GM23338 (cell line): ENCODE results near the gene DST. TPM values are rescaled to one million over a fixed set of nuclear protein-coding genes. Genes with fewer than 3 reads are reported as not detected.

Source experiments
- ATAC-seq: fragments of 200-7000 bp; cut with Tn5 transposase; 3 replicates; pipeline ENCODE4 v1.9.1; 2020
- DNase-seq: peaks from one replicate; pipeline ENCODE4 v3.0.0-alpha.2; 2015; ENCODE audit warnings: low spot score
- H2AFZ ChIP-seq: fragments of 200-600 bp; sonication (generic); 2 replicates; pipeline ENCODE4 v1.8.0; 2016; ENCODE audit warnings: antibody characterized with exemption, mild to moderate bottlenecking, moderate library complexity
- H3F3A ChIP-seq: fragments of 200-600 bp; sonication (generic); replicated peaks from 2 replicates; pipeline ENCODE4 v1.8.0; 2017; ENCODE audit warnings: antibody characterized with exemption, mixed run types, low read depth
- H3K27ac ChIP-seq: fragments of 200-600 bp; sonication (generic); 2 replicates; pipeline ENCODE4 v1.6.1; 2016; ENCODE audit warnings: low read depth
- H3K27me3 ChIP-seq: fragments of 200-600 bp; sonication (generic); 2 replicates; pipeline ENCODE4 v1.8.0; 2016; ENCODE audit warnings: mild to moderate bottlenecking, mixed run types, moderate library complexity; ENCODE audit not compliant: insufficient read depth
- H3K36me3 ChIP-seq: fragments of 200-600 bp; sonication (generic); 2 replicates; pipeline ENCODE4 v1.8.0; 2016; ENCODE audit warnings: mild to moderate bottlenecking; ENCODE audit not compliant: insufficient read depth
- H3K4me1 ChIP-seq: fragments of 200-600 bp; sonication (generic); 2 replicates; pipeline ENCODE4 v1.8.0; 2016; ENCODE audit warnings: mild to moderate bottlenecking, moderate library complexity; ENCODE audit not compliant: insufficient read depth
- H3K4me2 ChIP-seq: fragments of 200-600 bp; sonication (generic); 2 replicates; pipeline ENCODE4 v1.7.1; 2017; ENCODE audit warnings: mixed run types
- H3K4me3 ChIP-seq: fragments of 200-600 bp; sonication (generic); 2 replicates; pipeline ENCODE4 v1.6.1; 2016; ENCODE audit warnings: mixed run types
- H3K79me2 ChIP-seq: fragments of 200-600 bp; sonication (generic); replicated peaks from 2 replicates; pipeline ENCODE4 v1.8.0; 2017; ENCODE audit warnings: mild to moderate bottlenecking; ENCODE audit not compliant: insufficient read depth
- H3K9me2 ChIP-seq: fragments of 200-600 bp; sonication (generic); 2 replicates; pipeline ENCODE4 v1.8.0; 2017; ENCODE audit not compliant: insufficient read depth
- H4K20me1 ChIP-seq: fragments of 200-600 bp; sonication (generic); replicated peaks from 2 replicates; pipeline ENCODE4 v1.8.0; 2017; ENCODE audit warnings: mild to moderate bottlenecking; ENCODE audit not compliant: insufficient read depth
- H3K27ac Mint-ChIP-seq: 2 replicates; pipeline ENCODE4 v1.8.0; 2020; ENCODE audit warnings: inconsistent platforms, mild to moderate bottlenecking, moderate library complexity, mixed read lengths
- H3K27me3 Mint-ChIP-seq: 3 replicates; pipeline ENCODE4 v1.8.0; 2022; ENCODE audit warnings: low read depth, mild to moderate bottlenecking, moderate library complexity, mixed read lengths, inconsistent platforms; ENCODE audit not compliant: insufficient read depth, poor library complexity
- H3K36me3 Mint-ChIP-seq: 3 replicates; pipeline ENCODE4 v1.8.0; 2021; ENCODE audit warnings: low read depth, mild to moderate bottlenecking, inconsistent platforms, moderate library complexity, mixed read lengths
- H3K4me1 Mint-ChIP-seq: 3 replicates; pipeline ENCODE4 v1.8.0; 2020; ENCODE audit warnings: mild to moderate bottlenecking, inconsistent platforms, mixed read lengths
- H3K4me3 Mint-ChIP-seq: 3 replicates; pipeline ENCODE4 v1.8.0; 2021; ENCODE audit warnings: moderate library complexity, mild to moderate bottlenecking, inconsistent platforms, mixed read lengths
- H3K9me3 Mint-ChIP-seq: 3 replicates; pipeline ENCODE4 v1.8.0; 2020; ENCODE audit warnings: moderate library complexity, mild to moderate bottlenecking, inconsistent platforms, mixed read lengths
- CREB1 ChIP-seq: fragments of 250-450 bp; sonication (Bioruptor Pico); IDR thresholded peaks from 2 replicates; pipeline ENCODE4 v1.5.0; 2020; ENCODE audit warnings: low read depth, mild to moderate bottlenecking, moderate library complexity
- CTCF ChIP-seq, 2 experiments: fragments of 200-600 bp in 1 of 2; sonication (generic) in 1 of 2; conservative IDR thresholded peaks; 2 replicates each; pipeline versions ENCODE4 v1.5.1 to v1.6.1; 2016 to 2017; ENCODE audit warnings: antibody characterized with exemption in 2 of 2, low read depth in 2 of 2, mild to moderate bottlenecking in 2 of 2, moderate library complexity in 1 of 2
- ETS1 ChIP-seq: IDR thresholded peaks from 2 replicates; pipeline ENCODE4 v1.6.1; 2016; ENCODE audit warnings: antibody characterized with exemption
- EZH2 ChIP-seq: fragments of 200-600 bp; sonication (generic); IDR thresholded peaks from one replicate; pipeline ENCODE4 v1.8.0; 2017; ENCODE audit warnings: antibody characterized with exemption, mild to moderate bottlenecking, low read depth; ENCODE audit not compliant: unreplicated experiment
- EZH2phosphoT487 ChIP-seq: fragments of 200-600 bp; sonication (generic); IDR thresholded peaks from one replicate; pipeline ENCODE4 v1.8.1; 2018; ENCODE audit warnings: antibody characterized with exemption; ENCODE audit not compliant: unreplicated experiment
- JUNB ChIP-seq: IDR thresholded peaks from one replicate; pipeline ENCODE4 v1.6.1; 2016; ENCODE audit warnings: antibody characterized with exemption; ENCODE audit not compliant: unreplicated experiment
- NANOG ChIP-seq: IDR thresholded peaks from 2 replicates; pipeline ENCODE4 v1.6.1; 2016; ENCODE audit warnings: antibody characterized with exemption, borderline replicate concordance
- POLR2AphosphoS5 ChIP-seq: IDR thresholded peaks from 2 replicates; pipeline ENCODE4 v1.6.1; 2016; ENCODE audit warnings: antibody characterized with exemption, low read depth
- REST ChIP-seq: IDR thresholded peaks from one replicate; pipeline ENCODE4 v1.6.1; 2018; ENCODE audit warnings: antibody characterized with exemption; ENCODE audit not compliant: unreplicated experiment
- STAT1 ChIP-seq: IDR thresholded peaks from one replicate; pipeline ENCODE4 v1.6.1; 2016; ENCODE audit warnings: antibody characterized with exemption; ENCODE audit not compliant: unreplicated experiment
- ZNF114 ChIP-seq: fragments of 250-450 bp; sonication (Bioruptor Pico); IDR thresholded peaks from 2 replicates; pipeline ENCODE4 v1.5.0; 2020; ENCODE audit warnings: mild to moderate bottlenecking, moderate library complexity
- ZNF331 ChIP-seq: fragments of 250-450 bp; sonication (Bioruptor Pico); IDR thresholded peaks from 2 replicates; pipeline ENCODE4 v1.5.0; 2020; ENCODE audit warnings: low read depth, mild to moderate bottlenecking, moderate library complexity
- ZNF462 ChIP-seq: fragments of 250-450 bp; sonication (Bioruptor Pico); IDR thresholded peaks from 2 replicates; pipeline ENCODE4 v1.5.0; 2020; ENCODE audit warnings: mild to moderate bottlenecking, moderate library complexity
- polyA plus RNA-seq: library from polyadenylated mRNA; unstranded; fragments of >200 nt; fragmentation: Nextera tagmentation; extraction: Ambion mirVana; gene quantifications from 2 replicates; pipeline ENCODE4 v1.2.1, GENCODE V29; 2016
- total RNA-seq: library from RNA; depleted of rRNA; stranded (reverse); fragments of >200 nt; shearing (Covaris generic); gene quantifications from 2 replicates; pipeline ENCODE4 v1.2.3, GENCODE V29; 2014

DST gene
- total and polyA plus RNA-seq, 2 experiments from 2014 or later: 88.7 to 188 TPM

- Histone ChIP-seq H3K27ac (no peak overlapping the region), H3K4me3 (no peak overlapping the region), H3K4me1 (no peaks in the 10 kb centered on the region), H3K79me2 (peaks cover 8% of the 10 kb centered on the region; the same call in 1 of the 2 replicates), H3K36me3 (peaks cover 3% of the 10 kb centered on the region; the same call in 1 of the 2 replicates), H2AFZ (no peak overlapping the region), H3K4me2 (no peak overlapping the region), H3K27me3 (no peaks in the 10 kb centered on the region), H3F3A (no peaks in the 10 kb centered on the region), H4K20me1 (no peaks in the 10 kb centered on the region; the same call in 1 of the 2 replicates), H3K9me2 (no peaks in the 10 kb centered on the region)
- Mint-ChIP-seq H3K27ac (no peak overlapping the region), H3K4me3 (no peak overlapping the region), H3K4me1 (peaks cover 6% of the 10 kb centered on the region), H3K36me3 (peaks cover 37% of the 10 kb centered on the region), H3K9me3 (no peaks in the 10 kb centered on the region), H3K27me3 (no peaks in the 10 kb centered on the region)
- ATAC-seq (no peak), DNase-seq (no peak)
- TF ChIP-seq ETS1 (no peak), EZH2 (no peak), STAT1 (no peak), CTCF (conservative IDR thresholded peaks at IDR 0.05; ENCODE audit: low read depth in 2 of 2) (no peak), POLR2AphosphoS5 (no peak), JUNB (no peak), REST (no peak), ZNF462 (CRISPR knock-in tag) (no peak), EZH2phosphoT487 (no peak), CREB1 (CRISPR knock-in tag) (no peak), ZNF331 (CRISPR knock-in tag) (no peak), NANOG (no peak), ZNF114 (CRISPR knock-in tag) (no peak)
Measured at GRCh38 chr6:56515081-56515905, 127.4 kb downstream of the DST start.
